Omental fat pad (tissue), 4 donors: ENCODE results near the gene ODF2. TPM values are rescaled to one million over a fixed set of nuclear protein-coding genes. Genes with fewer than 3 reads are reported as not detected.
A peak's percentile ranks its signal among the peaks of the same experiment; 100 is the strongest.
"Not testable (repeated sequence)": the region's sequence is repeated elsewhere in the genome, so short reads cannot be mapped to it uniquely, and the experiment has no call there.

Experiments
- ATAC-seq: fragments of 150-250 bp; one replicate; pipeline ENCODE4 v1.9.1; 2016; ENCODE audit warnings: mild to moderate bottlenecking, moderate library complexity; ENCODE audit not compliant: low FRiP score
- DNase-seq: peaks from one replicate; pipeline ENCODE4 v3.0.0-alpha.2; 2019; ENCODE audit warnings: low spot score
- total RNA-seq, 4 donors: library from RNA; depleted of rRNA; stranded (reverse); fragments of >200 nt; gene quantifications; one replicate each; pipeline ENCODE4 v1.1.0, GENCODE V29; 2016
- TF ChIP-seq, protein P1 (sequence below), 3 donors: fragments of 450-650 bp; IDR thresholded peaks; one replicate each; pipeline ENCODE4 v1.5.1; 2016 to 2017; ENCODE audit warnings: antibody characterized with exemption in 3 of 3, mild to moderate bottlenecking in 3 of 3, moderate library complexity in 2 of 3

Gene ODF2
- total RNA-seq, 4 donors from 2014 or later, result 16.8 to 27.1 (median 20.8) TPM

DNA sequence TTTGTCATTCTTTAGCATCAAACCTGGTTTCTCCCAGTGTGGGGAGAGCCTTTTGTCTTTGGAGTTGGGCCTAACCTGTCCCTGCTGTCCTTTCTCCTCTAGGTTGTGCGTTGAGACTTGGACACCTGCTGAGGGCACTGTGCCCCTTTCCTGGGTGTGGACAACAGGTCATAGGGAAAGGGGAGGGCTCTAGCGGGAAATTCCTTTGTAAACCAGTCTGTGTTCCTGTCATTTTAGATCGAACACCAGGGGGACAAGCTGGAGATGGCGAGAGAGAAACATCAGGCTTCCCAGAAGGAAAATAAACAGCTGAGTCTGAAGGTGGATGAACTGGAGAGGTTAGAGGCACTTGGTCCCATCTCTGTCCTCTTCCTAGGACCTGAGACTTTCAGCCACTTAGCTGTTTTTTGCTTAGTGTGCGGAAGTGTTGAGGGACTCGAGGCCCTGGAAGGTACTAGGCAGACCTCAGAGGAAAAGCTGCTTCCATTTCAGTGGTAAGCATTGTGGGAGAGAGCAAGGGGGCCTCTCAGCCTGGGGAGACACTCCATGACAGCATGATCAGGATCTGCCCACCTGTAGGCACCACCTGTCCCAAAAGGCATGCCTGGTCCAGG is 40.1 kb downstream of the ODF2 start:
- DNase-seq, result no peak
- no peak for ATAC-seq
- TF ChIP-seq, protein P1, sequence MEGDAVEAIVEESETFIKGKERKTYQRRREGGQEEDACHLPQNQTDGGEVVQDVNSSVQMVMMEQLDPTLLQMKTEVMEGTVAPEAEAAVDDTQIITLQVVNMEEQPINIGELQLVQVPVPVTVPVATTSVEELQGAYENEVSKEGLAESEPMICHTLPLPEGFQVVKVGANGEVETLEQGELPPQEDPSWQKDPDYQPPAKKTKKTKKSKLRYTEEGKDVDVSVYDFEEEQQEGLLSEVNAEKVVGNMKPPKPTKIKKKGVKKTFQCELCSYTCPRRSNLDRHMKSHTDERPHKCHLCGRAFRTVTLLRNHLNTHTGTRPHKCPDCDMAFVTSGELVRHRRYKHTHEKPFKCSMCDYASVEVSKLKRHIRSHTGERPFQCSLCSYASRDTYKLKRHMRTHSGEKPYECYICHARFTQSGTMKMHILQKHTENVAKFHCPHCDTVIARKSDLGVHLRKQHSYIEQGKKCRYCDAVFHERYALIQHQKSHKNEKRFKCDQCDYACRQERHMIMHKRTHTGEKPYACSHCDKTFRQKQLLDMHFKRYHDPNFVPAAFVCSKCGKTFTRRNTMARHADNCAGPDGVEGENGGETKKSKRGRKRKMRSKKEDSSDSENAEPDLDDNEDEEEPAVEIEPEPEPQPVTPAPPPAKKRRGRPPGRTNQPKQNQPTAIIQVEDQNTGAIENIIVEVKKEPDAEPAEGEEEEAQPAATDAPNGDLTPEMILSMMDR (IDR thresholded peaks at IDR 0.05), result no peak

DNA sequence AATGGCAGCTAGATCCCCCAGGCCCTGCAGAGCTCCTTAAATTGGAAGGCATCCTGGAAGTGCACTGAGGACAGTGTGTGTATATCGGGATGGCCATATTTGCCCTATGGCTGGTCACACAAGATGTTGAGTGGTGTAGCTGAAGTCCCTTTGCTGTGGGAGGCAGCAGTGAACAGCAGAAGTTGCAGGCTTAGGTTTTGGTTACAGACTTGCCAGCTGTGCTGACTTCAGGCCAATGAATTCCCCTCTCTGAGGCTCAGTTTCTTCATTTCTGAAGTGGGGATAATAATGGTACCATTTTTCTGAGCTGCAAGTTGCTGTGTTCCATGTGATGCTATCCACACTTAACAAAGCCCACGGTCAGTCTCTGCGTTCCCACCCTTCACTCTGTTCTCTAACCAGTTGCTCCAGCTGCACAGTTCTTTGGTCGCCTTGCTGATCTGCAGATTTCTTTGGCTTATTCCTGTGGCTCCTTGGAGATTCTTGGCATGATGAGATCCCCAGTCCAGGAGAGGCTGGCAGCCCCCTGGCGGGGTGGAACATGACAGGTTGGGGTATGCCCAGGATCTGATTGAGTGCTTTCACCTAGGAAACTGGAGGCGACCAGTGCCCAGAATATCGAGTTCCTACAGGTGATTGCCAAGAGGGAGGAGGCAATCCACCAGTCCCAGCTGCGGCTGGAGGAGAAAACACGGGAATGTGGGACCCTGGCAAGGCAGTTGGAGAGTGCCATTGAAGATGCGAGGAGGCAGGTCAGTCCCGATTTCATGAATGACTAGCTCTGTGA is 42.2 kb downstream of the ODF2 start:
- ATAC-seq, result no peak
- DNase-seq, result no peak
- TF ChIP-seq, protein P1 (IDR thresholded peaks at IDR 0.05), result no peak

DNA sequence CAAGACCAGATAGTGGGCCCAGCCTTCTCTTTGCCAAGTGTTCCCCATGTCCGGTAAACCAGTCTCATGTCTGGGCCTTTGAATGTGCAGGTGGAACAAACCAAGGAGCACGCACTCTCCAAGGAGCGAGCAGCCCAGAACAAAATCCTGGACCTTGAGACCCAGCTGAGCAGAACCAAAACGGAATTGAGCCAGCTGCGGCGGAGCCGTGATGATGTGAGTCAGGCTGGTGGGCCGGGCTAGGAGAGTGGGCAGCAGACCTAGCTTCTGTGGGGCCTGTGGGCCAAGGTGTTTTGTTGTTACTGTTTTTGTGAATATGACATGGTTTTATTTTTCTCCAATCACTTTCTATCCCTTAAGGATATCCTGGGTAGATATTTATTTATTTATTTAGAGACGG is 43.1 kb downstream of the ODF2 start:
- no peak for DNase-seq
- TF ChIP-seq, protein P1 (IDR thresholded peaks at IDR 0.05), result no peak
- ATAC-seq, result no peak

DNA sequence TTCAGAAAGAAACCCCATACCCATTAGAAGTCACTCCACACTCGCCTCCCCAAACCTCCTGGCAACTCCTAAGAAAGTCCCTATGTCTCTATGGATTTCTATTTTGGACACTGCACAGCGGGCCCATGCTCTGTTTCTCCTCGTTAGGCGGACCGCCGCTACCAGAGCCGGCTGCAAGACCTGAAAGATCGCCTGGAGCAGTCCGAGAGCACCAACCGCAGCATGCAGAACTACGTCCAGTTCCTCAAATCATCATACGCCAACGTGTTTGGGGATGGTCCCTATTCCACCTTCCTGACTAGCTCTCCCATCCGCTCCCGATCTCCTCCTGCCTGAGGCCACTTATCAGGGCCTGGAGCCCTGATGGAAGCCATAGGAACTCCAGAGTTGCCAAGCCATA is 44.1 kb downstream of the ODF2 start:
- no peak for DNase-seq
- TF ChIP-seq, protein P1 (IDR thresholded peaks at IDR 0.05), result no peak
- no peak for ATAC-seq

DNA sequence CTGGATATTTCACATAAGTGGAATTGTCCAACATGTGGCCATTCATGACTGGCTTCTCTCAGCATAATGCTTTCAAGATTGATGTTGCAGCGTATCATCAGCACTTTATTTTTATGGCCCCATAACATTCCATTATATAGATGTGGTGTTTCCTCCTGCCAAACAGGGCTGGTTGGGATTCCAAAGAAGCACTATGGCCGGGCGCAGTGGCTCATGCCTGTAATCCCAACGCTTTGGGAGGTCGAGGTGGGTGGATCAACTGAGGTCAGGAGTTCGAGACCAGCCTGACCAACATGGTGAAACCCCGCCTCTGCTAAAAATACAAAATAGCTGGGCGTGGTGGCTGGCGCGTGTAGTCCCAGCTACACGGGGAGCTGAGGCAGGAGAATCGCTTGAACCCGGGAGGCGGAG is 47.6 kb downstream of the ODF2 start:
- not testable (repeated sequence) for DNase-seq, ATAC-seq

DNA sequence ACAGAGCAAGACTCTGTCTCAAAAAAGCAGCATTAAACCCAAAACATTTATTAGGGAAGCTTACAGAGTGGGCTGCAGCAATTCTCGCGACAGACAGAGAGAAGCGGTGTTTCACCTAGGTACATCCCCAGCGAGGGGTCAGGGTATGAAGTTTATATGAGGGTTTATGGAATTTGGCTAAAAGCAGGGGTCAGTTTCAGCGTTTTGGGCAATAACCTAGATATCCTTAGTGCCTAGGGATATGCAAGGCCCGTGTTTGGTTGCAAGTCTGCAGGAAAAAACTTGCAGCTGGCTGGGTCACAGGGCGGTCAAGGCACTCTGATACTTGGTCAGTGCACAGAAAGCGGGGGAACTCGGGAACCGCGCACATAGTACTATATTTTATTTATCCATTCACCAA is 48.1 kb downstream of the ODF2 start:
- DNase-seq (no peak), ATAC-seq (no peak)
- TF ChIP-seq, protein P1 (IDR thresholded peaks at IDR 0.05), result no peak

DNA sequence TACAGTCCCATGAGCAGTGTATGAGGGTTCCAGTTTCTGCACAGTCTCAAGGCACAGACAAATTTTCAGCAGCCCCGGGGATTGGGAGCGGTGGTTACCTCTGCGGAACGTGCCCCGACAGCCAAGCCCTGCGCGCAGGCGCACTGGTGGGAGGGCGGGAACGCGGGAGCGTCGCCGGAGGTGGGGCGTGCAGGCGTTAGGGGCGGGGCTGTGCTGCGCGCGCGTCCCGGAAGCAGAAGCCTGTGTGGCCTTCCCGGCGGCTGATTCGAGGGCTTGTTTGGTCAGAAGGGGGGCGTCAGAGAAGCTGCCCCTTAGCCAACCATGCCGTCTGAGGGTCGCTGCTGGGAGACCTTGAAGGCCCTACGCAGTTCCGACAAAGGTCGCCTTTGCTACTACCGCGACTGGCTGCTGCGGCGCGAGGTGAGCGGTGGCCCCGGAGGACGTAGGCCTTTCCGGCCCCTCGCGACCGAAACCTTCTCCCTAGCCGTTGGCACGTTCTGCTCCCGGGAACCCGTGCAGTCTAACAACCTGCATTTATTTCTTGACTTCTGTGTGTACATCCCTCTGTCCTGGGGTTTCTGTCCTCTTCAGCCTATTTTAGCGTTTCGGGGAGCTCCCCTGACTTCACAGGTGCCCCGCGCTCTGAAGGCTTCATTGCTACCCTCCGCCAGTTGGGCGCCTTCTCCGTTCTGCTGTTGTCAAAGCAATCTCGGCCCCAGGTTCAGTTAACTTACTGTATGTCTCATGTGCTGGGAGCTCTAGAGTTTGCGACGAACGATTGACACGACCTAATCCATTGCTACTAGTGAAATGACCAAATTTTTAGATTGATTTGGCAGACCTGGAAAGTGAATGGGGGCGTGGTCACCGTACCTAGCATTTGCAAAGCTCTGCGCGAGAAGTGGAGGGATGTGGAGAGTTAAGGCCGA is 48.9 kb downstream of the ODF2 start, which contains the start of gene GLE1:
Gene GLE1, plus strand, starts transcription at position 235 of the 929 bp plus-strand sequence. Its CDS starts 87 bp downstream, at position 322.
- TF ChIP-seq, protein P1 (IDR thresholded peaks at IDR 0.05), result no peak
- ATAC-seq, result peak; percentile 97
- peak; percentile 89 for DNase-seq
